H1 (cell line): ENCODE results near the gene MFAP3. TPM values are rescaled to one million over a fixed set of nuclear protein-coding genes. Genes with fewer than 3 reads are reported as not detected.

Source experiments
- CTCF ChIA-PET: fragments of 300-600 bp; sonication (Branson Sonifier 250); formaldehyde crosslinking; loops from one replicate; lab custom pipeline; 2021; ENCODE audit not compliant: partially characterized antibody; lab: Charles Lee
- POLR2A ChIA-PET: fragments of 300-600 bp; sonication (Branson Sonifier 250); formaldehyde crosslinking; loops from one replicate; lab custom pipeline; 2021; ENCODE audit warnings: inconsistent platforms; ENCODE audit not compliant: partially characterized antibody; lab: Charles Lee
- DNase-seq, 2 experiments: peaks; one replicate each; pipeline versions ENCODE4 v3.0.0 to v3.0.0-alpha.2; 2010 to 2022; ENCODE audit warnings: low spot score in 2 of 2, low read depth in 1 of 2, mixed read lengths in 1 of 2
- FAIRE-seq: peaks from 2 replicates; lab custom pipeline; 2011; peaks lifted over from hg19 to GRCh38; lab: Jason Lieb, UNC
- H2AFZ ChIP-seq: 2 replicates; pipeline ENCODE4 v1.8.1; 2012; ENCODE audit warnings: low read length, inconsistent platforms
- H2AK5ac ChIP-seq: 2 replicates; pipeline ENCODE4 v1.6.1; 2013; ENCODE audit warnings: low read depth, low read length
- H2BK120ac ChIP-seq: replicated peaks from 2 replicates; pipeline ENCODE3; 2013; ENCODE audit warnings: low read depth, low read length, inconsistent platforms
- H2BK12ac ChIP-seq: 2 replicates; pipeline ENCODE4 v1.6.1; 2013; ENCODE audit warnings: low read depth, low read length
- H2BK15ac ChIP-seq: 2 replicates; pipeline ENCODE4 v1.6.1; 2013; ENCODE audit warnings: low read length
- H2BK20ac ChIP-seq: 2 replicates; pipeline ENCODE4 v1.6.1; 2013; ENCODE audit warnings: low read length
- H2BK5ac ChIP-seq: 2 replicates; pipeline ENCODE4 v1.6.1; 2013; ENCODE audit warnings: low read depth, low read length
- H3K14ac ChIP-seq: 2 replicates; pipeline ENCODE4 v1.6.1; 2013; ENCODE audit warnings: inconsistent platforms; ENCODE audit not compliant: insufficient read length
- H3K18ac ChIP-seq: 2 replicates; pipeline ENCODE4 v1.6.1; 2013; ENCODE audit warnings: low read length; ENCODE audit errors: extremely low read depth
- H3K23ac ChIP-seq: 2 replicates; pipeline ENCODE4 v1.6.1; 2013; ENCODE audit warnings: inconsistent platforms; ENCODE audit not compliant: insufficient read length
- H3K23me2 ChIP-seq: 2 replicates; pipeline ENCODE4 v1.6.1; 2013; ENCODE audit warnings: low read depth, low read length
- H3K27ac ChIP-seq: 2 replicates; pipeline ENCODE4 v1.6.1; 2011; ENCODE audit warnings: low read depth, low read length, inconsistent platforms
- H3K27me3 ChIP-seq, 4 experiments: replicated peaks in 1 of 4; 1 replicate in 1 of 4; 2 replicates in 3 of 4; pipeline versions ENCODE4 v1.6.1 to v1.8.1; 2011 to 2013; ENCODE audit warnings: low read length in 3 of 4, mild to moderate bottlenecking in 3 of 4, inconsistent platforms in 2 of 4, mixed read lengths in 2 of 4, moderate library complexity in 1 of 4; ENCODE audit not compliant: control insufficient read depth in 3 of 4, insufficient read depth in 3 of 4; ENCODE audit errors: extremely low read depth in 1 of 4
- H3K36me3 ChIP-seq, 4 experiments: 2 replicates each; pipeline versions ENCODE4 v1.6.1 to v1.8.1; 2011 to 2013; ENCODE audit warnings: mild to moderate bottlenecking in 4 of 4, low read length in 3 of 4, moderate library complexity in 2 of 4, control low read depth in 1 of 4, inconsistent platforms in 1 of 4; ENCODE audit not compliant: insufficient read depth in 4 of 4, control insufficient read depth in 2 of 4
- H3K4ac ChIP-seq: replicated peaks from 2 replicates; pipeline ENCODE3; 2013; ENCODE audit warnings: low read length, low read depth, mixed read lengths, inconsistent platforms; ENCODE audit not compliant: insufficient read length
- H3K4me1 ChIP-seq, 4 experiments: replicated peaks in 1 of 4; 1 replicate in 1 of 4; 2 replicates in 3 of 4; pipeline versions ENCODE4 v1.6.1 to v1.8.1; 2011 to 2013; ENCODE audit warnings: low read length in 3 of 4, inconsistent platforms in 2 of 4, mixed read lengths in 1 of 4; ENCODE audit not compliant: insufficient read depth in 4 of 4, control insufficient read depth in 3 of 4
- H3K4me2 ChIP-seq, 2 experiments: 2 replicates each; pipeline versions ENCODE4 v1.6.1 to v1.8.1; 2011 to 2013; ENCODE audit warnings: low read depth in 2 of 2, low read length in 2 of 2, control low read depth in 1 of 2, inconsistent platforms in 1 of 2, mild to moderate bottlenecking in 1 of 2; ENCODE audit not compliant: insufficient read depth in 1 of 2
- H3K4me3 ChIP-seq, 4 experiments: fragments of 200-600, 300-600 bp in 1 of 4; sonication (generic), shearing (Covaris generic), sonication (Bioruptor Twin) in 1 of 4; 2 replicates each; pipeline versions ENCODE4 v1.5.1 to v1.8.1; 2011 to 2016; ENCODE audit warnings: low read length in 4 of 4, low read depth in 3 of 4, control low read depth in 2 of 4, inconsistent platforms in 2 of 4, mild to moderate bottlenecking in 2 of 4, mixed read lengths in 1 of 4, moderate library complexity in 1 of 4; ENCODE audit not compliant: insufficient read depth in 2 of 4; ENCODE audit errors: extremely low read depth in 1 of 4
- H3K56ac ChIP-seq: replicated peaks from 2 replicates; pipeline ENCODE3; 2013; ENCODE audit warnings: low read depth, mild to moderate bottlenecking, mixed read lengths, low read length, inconsistent platforms; ENCODE audit not compliant: insufficient read length
- H3K79me1 ChIP-seq: 2 replicates; pipeline ENCODE4 v1.6.1; 2013; ENCODE audit warnings: low read depth, low read length, control low read depth
- H3K79me2 ChIP-seq, 2 experiments: 2 replicates each; pipeline versions ENCODE4 v1.6.1 to v1.8.1; 2012 to 2013; ENCODE audit warnings: low read length in 2 of 2, mild to moderate bottlenecking in 2 of 2, inconsistent platforms in 1 of 2; ENCODE audit not compliant: insufficient read depth in 2 of 2, control insufficient read depth in 1 of 2
- H3K9ac ChIP-seq, 4 experiments: replicated peaks in 1 of 4; 1 replicate in 1 of 4; 2 replicates in 3 of 4; pipeline versions ENCODE4 v1.6.1 to v1.8.1; 2011 to 2013; ENCODE audit warnings: low read depth in 3 of 4, low read length in 3 of 4, control low read depth in 2 of 4, mild to moderate bottlenecking in 2 of 4, moderate library complexity in 2 of 4, inconsistent platforms in 1 of 4; ENCODE audit errors: extremely low read depth in 1 of 4
- H3K9me3 ChIP-seq, 2 experiments: 2 replicates each; pipeline versions ENCODE4 v1.6.1 to v1.8.1; 2012 to 2013; ENCODE audit warnings: mild to moderate bottlenecking in 2 of 2, moderate library complexity in 2 of 2, control low read depth in 1 of 2, inconsistent platforms in 1 of 2, low read depth in 1 of 2, low read length in 1 of 2, mixed read lengths in 1 of 2; ENCODE audit not compliant: insufficient read depth in 2 of 2
- H4K20me1 ChIP-seq, 2 experiments: replicated peaks in 1 of 2; 2 replicates each; pipeline versions ENCODE3 to v1.8.1; 2011 to 2013; ENCODE audit warnings: inconsistent platforms in 2 of 2, low read length in 2 of 2, mild to moderate bottlenecking in 1 of 2; ENCODE audit not compliant: insufficient read depth in 2 of 2, control insufficient read depth in 1 of 2
- H4K5ac ChIP-seq: 2 replicates; pipeline ENCODE4 v1.6.1; 2013; ENCODE audit warnings: low read length, low read depth, mixed read lengths, inconsistent platforms; ENCODE audit not compliant: insufficient read length
- H4K8ac ChIP-seq: 2 replicates; pipeline ENCODE4 v1.8.0; 2013; ENCODE audit warnings: mild to moderate bottlenecking, moderate library complexity, low read length, inconsistent platforms; ENCODE audit not compliant: insufficient read depth; ENCODE audit errors: extremely low read depth
- H4K91ac ChIP-seq: replicated peaks from 2 replicates; pipeline ENCODE3; 2013; ENCODE audit warnings: low read length, mixed read lengths, inconsistent platforms; ENCODE audit not compliant: insufficient read length
- ASH2L ChIP-seq: fragments of 200-600, 300-600 bp; sonication (generic); IDR thresholded peaks from one replicate; pipeline ENCODE4 v1.7.1; 2017; ENCODE audit warnings: low read length
- CBX5 ChIP-seq: fragments of 300-800, 300-1000 bp; sonication (generic); IDR thresholded peaks from 2 replicates; pipeline ENCODE4 v1.7.1; 2016; ENCODE audit warnings: antibody characterized with exemption, low read length, low read depth
- CEBPB ChIP-seq: IDR thresholded peaks from 2 replicates; pipeline ENCODE4 v1.6.1; 2012; ENCODE audit warnings: low read depth, low read length
- EGR1 ChIP-seq: IDR thresholded peaks from 2 replicates; pipeline ENCODE4 v1.6.1; 2011; ENCODE audit warnings: low read depth, low read length, borderline replicate concordance
- JUND ChIP-seq: IDR thresholded peaks from 2 replicates; pipeline ENCODE4 v1.6.1; 2011; ENCODE audit warnings: mild to moderate bottlenecking, improper control_type of control experiment, low read length
- KDM5A ChIP-seq: fragments of 200-600 bp; IDR thresholded peaks from 2 replicates; pipeline ENCODE4 v1.7.1; 2012; ENCODE audit warnings: mild to moderate bottlenecking, low read length, inconsistent platforms, mixed read lengths
- MAFK ChIP-seq: IDR thresholded peaks from 2 replicates; pipeline ENCODE4 v1.6.1; 2012; ENCODE audit warnings: low read depth, mild to moderate bottlenecking, improper control_type of control experiment, low read length
- RBBP5 ChIP-seq: IDR thresholded peaks from 2 replicates; pipeline ENCODE4 v1.7.1; 2012; ENCODE audit warnings: low read depth, mild to moderate bottlenecking, inconsistent platforms, low read length, moderate library complexity, borderline replicate concordance
- SRF ChIP-seq: IDR thresholded peaks from 2 replicates; pipeline ENCODE4 v1.6.1; 2011; ENCODE audit warnings: mild to moderate bottlenecking, low read depth, low read length, moderate library complexity
- TEAD4 ChIP-seq: IDR thresholded peaks from 2 replicates; pipeline ENCODE4 v1.6.1; 2012; ENCODE audit warnings: low read depth, low read length, inconsistent platforms, mixed read lengths
- ZNF274 ChIP-seq: IDR thresholded peaks from 2 replicates; pipeline ENCODE4 v1.7.0; 2012; ENCODE audit warnings: low read length, borderline replicate concordance; ENCODE audit errors: extremely low read depth
- WGBS, 2 experiments: shearing (Covaris generic) in 1 of 2; methylation state at CpG; one replicate each; pipeline versions ENCODE4 v1.1.6 to v1.1.7; 2013 to 2015; ENCODE audit warnings: low lambda C conversion rate in 2 of 2, mixed read lengths in 2 of 2, inconsistent platforms in 1 of 2, low coverage in 1 of 2, missing lambda C conversion rate in 1 of 2; ENCODE audit not compliant: insufficient replicate concordance in 2 of 2, insufficient coverage in 1 of 2, insufficient read length in 1 of 2; ENCODE audit errors: extremely low coverage in 1 of 2, missing lambda C conversion rate in 1 of 2; 5-methylcytosine and 5-hydroxymethylcytosine counted together
- polyA plus RNA-seq, 7 experiments: library from polyadenylated mRNA; depleted of rRNA in 3 of 7; stranded (reverse) in 5 of 7; unstranded in 2 of 7; fragments of >200 nt in 5 of 7; fragments of 200-250 nt in 2 of 7; gene quantifications; 1 replicate in 5 of 7; 2 replicates in 1 of 7; 4 replicates in 1 of 7; pipeline versions ENCODE4 v1.2.1 to v1.2.3, GENCODE V29; 2011 to 2013; ENCODE audit warnings: missing spikeins in 2 of 7, mixed read lengths in 2 of 7
- total RNA-seq: library from RNA; stranded (reverse); fragmentation: NEBNext Ultra II Directional; extraction: Animal tissue kit (Norgen Biotek cat#: 25700); gene quantifications from 2 replicates; pipeline ENCODE4 v1.2.1, GENCODE V29; 2021
- TF ChIP-seq, protein P1 (sequence below): IDR thresholded peaks from 2 replicates; pipeline ENCODE4 v1.6.1; 2012; ENCODE audit warnings: inconsistent platforms
- TF ChIP-seq, protein P2 (sequence below): IDR thresholded peaks from 2 replicates; pipeline ENCODE4 v1.6.1; 2012; ENCODE audit warnings: inconsistent platforms
- TF ChIP-seq, protein P3 (sequence below): IDR thresholded peaks from 2 replicates; pipeline ENCODE4 v1.6.1; 2011; ENCODE audit warnings: low read depth, mild to moderate bottlenecking, low read length; ENCODE audit not compliant: insufficient read depth

Gene MFAP3
- total and polyA plus RNA-seq, 2 of the 8 experiments (the other 6 are each of a cell fraction or from before 2014, with no cell fraction given) = 13.7 to 27.0 TPM

DNA sequence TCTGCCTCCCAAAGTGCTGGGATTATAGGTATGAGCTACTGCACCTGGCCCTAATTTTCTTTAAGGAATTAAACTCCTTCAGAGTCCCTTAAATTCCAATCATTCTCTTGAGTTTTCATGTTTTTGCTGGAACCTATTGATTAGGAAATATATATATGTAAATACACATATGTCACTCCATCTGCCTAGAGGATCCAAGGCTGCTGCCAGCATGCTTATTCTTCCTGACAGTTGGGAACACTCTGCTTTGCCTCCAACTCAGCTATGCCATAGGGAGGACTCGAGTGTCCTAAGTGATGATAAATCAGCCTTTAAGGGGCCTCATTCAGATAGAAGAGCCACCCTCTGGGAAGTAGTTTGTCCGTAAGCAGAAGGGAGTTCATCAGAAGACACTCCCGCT, 21.8 kb downstream of the MFAP3 start:
- Histone ChIP-seq H4K20me1 (peaks cover 2 to 15% of the 10 kb centered on the region in 2 experiments), H2BK15ac (no peak overlapping the region), H3K4me1 (peaks cover 0 to 19% (median 2%) of the 10 kb centered on the region in 4 experiments; a peak in 2 of 7 replicates), H3K23me2 (no peaks in the 10 kb centered on the region), H3K4me3 (no peak overlapping the region), H3K56ac (no peak overlapping the region), H3K14ac (no peak overlapping the region), H4K8ac (no peak overlapping the region), H3K79me2 (no peaks in the 10 kb centered on the region), H2AK5ac (no peak overlapping the region), H2BK20ac (no peak overlapping the region), H4K91ac (no peak overlapping the region), H3K27ac (no peak overlapping the region), H2BK12ac (no peak overlapping the region), H3K9me3 (no peaks in the 10 kb centered on the region), H3K4me2 (no peak overlapping the region), H4K5ac (no peak overlapping the region), H3K4ac (no peak overlapping the region), H3K79me1 (no peaks in the 10 kb centered on the region), H3K23ac (no peak overlapping the region), H2BK120ac (no peak overlapping the region), H3K27me3 (no peaks in the 10 kb centered on the region; a peak in 1 of 7 replicates), H2AFZ (no peak overlapping the region), H3K9ac (no peak overlapping the region), H2BK5ac (no peak overlapping the region), H3K36me3 (no peaks in the 10 kb centered on the region), H3K18ac (no peak overlapping the region)
- FAIRE-seq = no peak
- no peak for DNase-seq
- POLR2A ChIA-PET = interaction anchor here (1.1 kb wide), 1 partner anchor 8 kb away, joined by 3 read pairs; no protein-coding TSS in a partner anchor
- 86% methylated on average over 3 of the region's 3 CpGs; no CpG with 5 or more reads in 1 of the 2 experiments for WGBS, 2 experiments
- CTCF ChIA-PET = interaction anchor here (1.7 to 6.8 kb wide), 3 partner anchors 8 to 345 kb away, joined by 3 to 33 read pairs (median 16); no protein-coding TSS in a partner anchor
- TF ChIP-seq MAFK (no peak), JUND (no peak), EGR1 (no peak), RBBP5 (no peak), TEAD4 (no peak), KDM5A (no peak), SRF (no peak), CEBPB (no peak), CBX5 (no peak), ZNF274 (no peak), ASH2L (no peak)
- TF ChIP-seq, protein P1, sequence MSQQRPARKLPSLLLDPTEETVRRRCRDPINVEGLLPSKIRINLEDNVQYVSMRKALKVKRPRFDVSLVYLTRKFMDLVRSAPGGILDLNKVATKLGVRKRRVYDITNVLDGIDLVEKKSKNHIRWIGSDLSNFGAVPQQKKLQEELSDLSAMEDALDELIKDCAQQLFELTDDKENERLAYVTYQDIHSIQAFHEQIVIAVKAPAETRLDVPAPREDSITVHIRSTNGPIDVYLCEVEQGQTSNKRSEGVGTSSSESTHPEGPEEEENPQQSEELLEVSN = no peak
- TF ChIP-seq, protein P2, sequence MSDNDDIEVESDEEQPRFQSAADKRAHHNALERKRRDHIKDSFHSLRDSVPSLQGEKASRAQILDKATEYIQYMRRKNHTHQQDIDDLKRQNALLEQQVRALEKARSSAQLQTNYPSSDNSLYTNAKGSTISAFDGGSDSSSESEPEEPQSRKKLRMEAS = no peak
- TF ChIP-seq, protein P3, sequence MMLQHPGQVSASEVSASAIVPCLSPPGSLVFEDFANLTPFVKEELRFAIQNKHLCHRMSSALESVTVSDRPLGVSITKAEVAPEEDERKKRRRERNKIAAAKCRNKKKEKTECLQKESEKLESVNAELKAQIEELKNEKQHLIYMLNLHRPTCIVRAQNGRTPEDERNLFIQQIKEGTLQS = no peak
